Limb (tissue), 2 donors: ENCODE measurements around the gene ATP1A1.

Experiments used
- DNase-seq, 2 donors: peaks; one replicate each; pipeline ENCODE4 v3.0.0-alpha.2; 2016; ENCODE audit errors: extremely low spot score in 2 of 2

ATP1A1 gene

DNA sequence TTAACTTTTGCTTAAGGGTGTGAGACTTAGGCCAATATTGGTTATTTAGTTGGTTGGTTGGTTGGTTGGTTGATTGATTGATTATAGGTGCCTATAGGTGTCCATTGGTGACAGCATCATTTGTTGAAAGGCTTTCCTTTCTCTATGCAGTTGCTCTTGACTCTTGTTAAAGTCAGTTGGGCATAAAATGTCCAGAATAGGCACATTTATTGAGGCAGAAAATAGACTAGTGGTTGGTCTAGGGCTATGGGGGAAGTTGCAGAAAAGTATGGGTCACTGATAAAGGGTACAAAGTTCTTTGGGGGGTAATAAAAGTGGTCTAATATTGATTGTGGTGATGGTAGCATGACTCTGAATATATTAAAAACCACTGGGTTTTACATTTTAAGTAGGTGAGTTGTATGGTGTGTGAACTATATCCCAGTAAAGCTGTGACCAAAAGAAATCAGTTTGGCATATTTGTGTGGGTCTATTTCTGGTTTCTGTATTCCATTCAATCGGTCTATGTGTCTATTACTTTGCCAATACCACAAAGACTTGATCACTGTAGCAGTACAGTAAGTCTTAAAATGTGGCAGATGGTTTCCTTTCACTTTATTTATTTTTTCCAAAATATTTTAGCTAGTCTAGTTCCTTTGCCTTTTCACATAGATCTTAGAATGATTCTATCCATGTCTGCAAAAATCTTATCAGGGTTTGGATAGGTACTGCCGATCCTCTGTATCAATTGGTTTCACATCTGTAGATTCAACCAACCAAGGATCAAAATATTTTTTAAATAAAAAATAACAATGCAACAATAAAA is 63.0 kb downstream of the ATP1A1 start:
- no peak for DNase-seq

DNA sequence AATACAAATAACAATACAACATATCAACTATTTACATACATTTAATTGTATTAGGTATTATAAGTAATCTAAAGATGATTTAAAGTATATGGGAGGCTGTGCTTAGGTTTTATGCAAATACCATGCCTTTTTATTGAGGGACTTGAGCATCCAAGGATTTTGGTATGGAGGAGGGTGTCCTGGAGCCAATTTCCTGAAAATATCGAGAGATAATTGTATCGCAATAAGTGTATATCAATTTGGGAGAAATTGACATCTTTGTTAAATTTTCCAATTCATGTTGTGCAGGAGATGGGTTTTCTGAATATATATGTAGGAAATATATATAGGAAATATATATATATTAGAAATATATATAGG is 63.5 kb downstream of the ATP1A1 start:
- no peak for DNase-seq

DNA sequence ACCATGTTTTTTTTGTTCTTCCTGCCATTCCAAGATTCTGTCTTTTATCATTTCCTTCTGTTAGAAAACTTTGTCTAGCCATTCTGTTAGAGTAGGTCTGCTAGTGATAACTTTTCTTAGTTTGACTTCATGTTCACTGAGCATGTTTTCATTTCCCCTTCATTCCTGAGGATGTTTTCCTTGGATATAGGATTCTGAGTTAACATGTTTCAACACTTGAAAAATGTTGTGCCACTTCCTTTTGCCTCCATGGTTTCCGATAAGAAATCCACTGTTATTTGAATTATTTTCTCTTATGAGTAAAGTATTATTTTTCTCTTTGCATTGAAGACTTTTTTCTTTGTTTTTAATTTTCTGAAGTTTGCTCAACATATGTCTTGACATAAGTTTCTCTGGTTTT is 66.7 kb downstream of the ATP1A1 start:
- DNase-seq: no peak

DNA sequence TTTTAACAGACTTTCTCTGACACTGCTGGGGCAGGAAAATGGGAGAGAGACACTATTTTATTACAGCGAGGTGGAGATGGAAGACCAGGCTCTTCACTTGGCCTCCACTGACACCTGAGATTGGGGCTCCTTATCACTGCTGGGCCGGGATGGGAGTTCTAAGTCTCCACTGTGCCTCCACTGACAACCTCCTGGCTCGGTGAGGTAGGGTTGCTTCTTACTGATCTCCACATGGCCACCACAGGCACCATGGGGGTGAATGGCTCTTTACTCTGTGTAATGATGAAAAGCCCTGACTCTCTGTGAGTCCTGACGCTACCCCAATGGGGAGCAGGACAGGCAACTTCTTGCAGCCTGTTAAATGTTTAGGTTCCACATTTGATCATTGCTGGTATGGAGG is 67.7 kb downstream of the ATP1A1 start:
- no peak for DNase-seq

DNA sequence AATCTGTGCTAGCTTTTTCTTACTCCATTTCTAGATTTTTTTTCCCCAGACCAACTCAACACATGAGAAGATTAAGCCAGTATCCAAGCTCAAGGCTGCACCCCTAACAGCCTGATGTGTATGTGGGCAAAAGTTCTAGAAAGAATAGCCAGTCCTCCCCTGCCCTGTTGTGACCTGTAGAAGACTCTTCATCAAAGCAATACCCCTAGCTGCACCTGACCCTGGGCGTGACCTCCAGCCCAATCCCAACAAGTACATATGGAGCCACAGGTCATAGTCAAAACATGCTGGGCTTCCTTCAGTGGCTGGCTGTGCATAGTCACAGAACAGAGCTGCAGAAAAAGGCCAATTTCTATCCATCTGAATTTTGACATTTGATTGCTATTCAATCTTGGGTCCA is 72.5 kb downstream of the ATP1A1 start:
- no peak for DNase-seq

DNA sequence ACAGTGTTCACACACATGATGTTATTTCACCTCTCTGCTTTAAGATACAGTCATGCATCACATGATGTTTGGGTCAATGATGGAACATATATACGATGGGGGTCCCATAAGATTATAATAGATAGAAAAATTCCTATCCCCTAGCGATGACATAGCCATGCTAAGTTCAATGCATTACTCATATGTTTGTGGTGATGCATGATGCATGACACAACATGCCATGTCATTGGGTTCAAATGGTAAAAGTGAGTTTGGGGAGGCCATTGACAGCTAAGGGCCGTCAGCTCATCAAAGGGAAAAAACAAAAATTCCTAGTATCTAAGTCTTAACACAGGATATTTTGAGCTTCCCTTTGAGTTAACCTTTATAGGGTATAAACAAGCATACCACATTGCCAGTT is 73.6 kb downstream of the ATP1A1 start:
- DNase-seq: no peak

DNA sequence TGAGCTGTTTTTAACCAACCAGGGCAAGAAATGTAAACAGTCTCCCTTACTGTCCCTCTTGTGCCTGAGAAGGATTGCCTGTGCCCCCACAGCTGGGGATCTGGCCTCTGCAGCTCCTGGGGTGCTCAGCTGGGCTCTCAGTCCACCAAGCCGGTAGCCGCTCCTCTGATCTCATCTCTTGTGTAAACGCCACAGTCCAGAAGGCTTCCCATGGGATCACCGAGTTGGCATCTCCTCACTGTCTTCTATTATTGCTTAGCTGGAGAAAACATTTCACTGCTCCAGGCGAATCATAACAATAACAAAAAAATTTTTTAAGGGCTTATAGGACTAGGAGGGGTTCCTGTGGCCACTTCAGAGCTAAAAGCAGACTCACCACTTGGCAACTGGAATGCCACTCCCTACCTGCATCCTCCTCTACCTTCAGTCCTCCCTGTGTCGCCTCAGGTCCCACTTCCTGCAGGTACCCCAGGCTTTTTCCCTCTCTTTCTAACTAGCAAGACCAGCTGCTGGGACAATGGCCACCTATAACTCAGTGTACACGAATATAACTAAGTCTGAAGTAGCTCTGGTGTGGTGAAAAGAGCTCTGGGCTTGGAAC is 75.8 kb downstream of the ATP1A1 start:
- no peak for DNase-seq

DNA sequence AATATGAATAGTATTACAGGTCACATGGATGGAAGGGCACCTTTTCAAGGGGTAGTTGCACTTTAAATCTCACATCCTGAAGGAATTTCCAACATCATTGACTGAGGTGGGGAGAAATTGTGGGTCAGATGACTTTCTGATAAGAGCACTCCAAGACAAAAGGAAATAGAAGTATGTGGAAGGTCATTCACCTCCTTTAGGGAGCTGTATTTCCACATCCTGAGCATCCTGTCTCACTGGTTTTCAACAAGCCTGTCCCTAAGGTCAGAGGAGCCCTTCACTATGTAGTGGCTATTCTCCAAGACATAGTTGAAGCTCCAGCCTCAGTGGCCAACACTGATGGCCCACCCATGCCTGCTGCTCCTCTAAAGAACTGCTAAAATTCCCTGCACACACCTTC is 76.5 kb downstream of the ATP1A1 start:
- DNase-seq: no peak

DNA sequence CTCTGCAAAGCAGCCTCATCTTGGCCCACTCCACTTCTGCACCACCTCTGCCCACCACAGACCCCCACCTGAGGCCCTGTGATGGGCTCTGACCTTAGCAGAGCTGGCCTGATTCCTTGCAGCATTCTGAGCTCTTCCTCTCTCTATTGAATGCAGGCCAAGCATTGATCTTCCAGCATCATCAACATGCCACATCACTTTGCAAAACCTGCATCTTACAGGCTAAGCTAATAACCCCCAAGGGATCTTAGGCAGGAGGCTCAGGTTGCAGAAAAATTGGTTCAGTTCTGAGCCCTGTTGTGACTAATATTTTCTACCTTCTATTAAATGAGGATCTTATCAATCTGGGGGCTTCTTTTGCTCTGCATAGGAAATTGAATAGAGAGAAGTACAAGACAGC is 78.7 kb downstream of the ATP1A1 start:
- DNase-seq: no peak

DNA sequence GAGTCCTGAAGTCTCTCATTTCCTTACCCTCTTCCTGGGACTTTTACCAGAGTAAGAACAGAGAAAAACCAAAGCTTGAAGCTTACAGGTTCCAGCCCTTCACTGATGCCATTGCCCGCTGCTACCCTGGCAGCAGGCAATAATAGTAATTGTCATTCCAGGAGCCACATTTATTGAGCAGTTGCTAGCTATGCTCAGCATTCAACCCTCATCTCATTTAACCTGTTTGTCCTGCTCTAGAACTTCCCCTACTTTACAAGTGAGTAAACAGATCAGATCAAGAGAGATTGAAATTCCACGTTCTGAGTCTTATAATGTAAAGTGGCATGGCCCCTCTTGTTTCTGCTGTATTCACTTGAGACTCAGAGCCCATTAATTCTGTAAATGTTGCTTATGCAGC is 80.4 kb downstream of the ATP1A1 start:
- no peak for DNase-seq

DNA sequence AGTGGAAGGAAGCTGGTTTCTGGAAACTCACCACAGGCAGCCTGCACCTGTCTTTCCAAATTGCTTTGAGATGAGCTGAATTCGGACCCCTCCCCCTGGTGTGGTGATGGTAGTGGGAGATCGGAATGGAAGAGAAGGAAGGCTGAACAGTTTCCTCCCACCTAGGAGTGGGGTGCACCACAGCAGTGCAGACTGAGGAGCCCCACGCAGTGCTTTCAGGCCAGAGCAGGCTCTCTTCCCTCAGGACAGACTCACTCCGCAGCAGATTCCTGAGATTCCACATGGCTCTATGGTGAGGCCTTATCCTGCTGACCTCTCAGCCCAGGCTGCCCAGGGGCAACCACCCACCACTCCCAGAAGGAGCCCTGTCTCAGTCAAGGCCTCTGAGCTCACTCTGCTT is 80.9 kb downstream of the ATP1A1 start:
- DNase-seq: no peak
